MCF 10A (cell line): ENCODE results near the gene THADA. TPM values are rescaled to one million over a fixed set of nuclear protein-coding genes. Genes with fewer than 3 reads are reported as not detected.
A peak's percentile ranks its signal among the peaks of the same experiment; 100 is the strongest.
"Not testable (repeated sequence)": the region's sequence is repeated elsewhere in the genome, so short reads cannot be mapped to it uniquely, and the experiment has no call there.

Experiments
- BruUV-seq: library from RNA; stranded (reverse); fragments of 400-500 nt; replicated peaks from 2 replicates; lab custom pipeline; 2021; lab: Mats Ljungman, UMichigan
- CTCF ChIA-PET: fragments of 300-600 bp; sonication (Branson Sonifier 250); formaldehyde crosslinking; extraction: SDS; loops from one replicate; lab custom pipeline; 2021; ENCODE audit warnings: antibody characterized with exemption, inconsistent platforms; lab: Yijun Ruan, JAX
- POLR2A ChIA-PET: fragments of 300-600, 350-650 bp; sonication (Branson Sonifier 250); formaldehyde crosslinking; extraction: SDS; loops from one replicate; lab custom pipeline; 2020; ENCODE audit warnings: antibody characterized with exemption, inconsistent platforms; lab: Yijun Ruan, JAX
- DNase-seq: peaks from one replicate; pipeline ENCODE4 v3.0.0-alpha.2; 2018; ENCODE audit not compliant: unreplicated experiment
- H3K27ac Mint-ChIP-seq: one replicate; pipeline ENCODE4 v1.8.0; 2022; ENCODE audit warnings: mild to moderate bottlenecking, low read depth, mixed read lengths; ENCODE audit not compliant: unreplicated experiment
- H3K27me3 Mint-ChIP-seq: one replicate; pipeline ENCODE4 v1.8.0; 2022; ENCODE audit warnings: mixed read lengths; ENCODE audit not compliant: insufficient read depth, unreplicated experiment
- H3K36me3 Mint-ChIP-seq: one replicate; pipeline ENCODE4 v1.8.0; 2022; ENCODE audit warnings: mild to moderate bottlenecking, moderate library complexity, mixed read lengths; ENCODE audit not compliant: insufficient read depth, unreplicated experiment
- H3K4me1 Mint-ChIP-seq: one replicate; pipeline ENCODE4 v1.8.0; 2022; ENCODE audit warnings: mixed read lengths; ENCODE audit not compliant: insufficient read depth, unreplicated experiment
- H3K4me3 Mint-ChIP-seq: one replicate; pipeline ENCODE4 v1.8.0; 2022; ENCODE audit warnings: mild to moderate bottlenecking, moderate library complexity, mixed read lengths; ENCODE audit not compliant: unreplicated experiment
- H3K9me3 Mint-ChIP-seq: one replicate; pipeline ENCODE4 v1.8.0; 2022; ENCODE audit warnings: mixed read lengths; ENCODE audit not compliant: unreplicated experiment
- CTCF ChIP-seq: fragments of 200-600 bp; IDR thresholded peaks from one replicate; pipeline ENCODE4 v1.8.0; 2022; ENCODE audit warnings: antibody characterized with exemption, mild to moderate bottlenecking; ENCODE audit not compliant: unreplicated experiment
- intact Hi-C: fragments of 100-400 bp; cut with micrococcal nuclease; formaldehyde crosslinking; loops from 2 replicates; pipeline ENCODE4 v1.14.1; 2022
- total RNA-seq: library from RNA; stranded (reverse); gene quantifications from 2 replicates; pipeline ENCODE4 v1.2.3, GENCODE V29; 2022

Gene THADA
- total RNA-seq, 1 experiment from 2014 or later: 49.8 TPM

GRCh38 chr2:43387092-43388062 is 208.5 kb downstream of the THADA start:
- H3K4me1 Mint-ChIP-seq: peaks cover 2% of the 10 kb centered on the region
- no peak overlapping the region for H3K4me3 Mint-ChIP-seq
- intact Hi-C loops: no loop called here
- CTCF ChIA-PET: interaction anchor here (0.7 to 0.9 kb wide), 2 partner anchors 97 to 724 kb away, joined by 3 to 7 read pairs; no protein-coding TSS in a partner anchor
- POLR2A ChIA-PET: interaction anchor here (0.8 kb wide), 2 partner anchors 25 to 56 kb away, joined by 3 to 5 read pairs; no protein-coding TSS in a partner anchor
- DNase-seq: peak; percentile 20
- H3K27ac Mint-ChIP-seq: no peak overlapping the region
- H3K27me3 Mint-ChIP-seq: no peaks in the 10 kb centered on the region
- H3K9me3 Mint-ChIP-seq: no peaks in the 10 kb centered on the region
- no peaks in the 10 kb centered on the region for H3K36me3 Mint-ChIP-seq
- no TSS peak for BruUV-seq
- no peak for TF ChIP-seq CTCF

GRCh38 chr2:43386679-43387078 is 209.2 kb downstream of the THADA start:
- H3K27me3 Mint-ChIP-seq, H3K27ac Mint-ChIP-seq, CTCF ChIA-PET, H3K9me3 Mint-ChIP-seq, H3K4me1 Mint-ChIP-seq, BruUV-seq, H3K36me3 Mint-ChIP-seq, DNase-seq, intact Hi-C loops, H3K4me3 Mint-ChIP-seq: not testable (repeated sequence)
- POLR2A ChIA-PET: interaction anchor here (0.8 kb wide), 2 partner anchors 26 to 56 kb away, joined by 3 to 5 read pairs; no protein-coding TSS in a partner anchor

- no peaks in the 10 kb centered on the region for H3K9me3 Mint-ChIP-seq
- TF ChIP-seq CTCF: no peak
- no peak overlapping the region for H3K27ac Mint-ChIP-seq
- BruUV-seq: no TSS peak
- H3K27me3 Mint-ChIP-seq: no peaks in the 10 kb centered on the region
- peaks cover 16% of the 10 kb centered on the region for H3K36me3 Mint-ChIP-seq
- no peak for DNase-seq
- no peaks in the 10 kb centered on the region for H3K4me1 Mint-ChIP-seq
- ChIA-PET POLR2A (no interaction called here), CTCF (interaction anchor here (1.1 kb wide), 1 partner anchor 14 kb away, joined by 4 read pairs; no protein-coding TSS in a partner anchor)
- intact Hi-C loops: no loop called here
- no peak overlapping the region for H3K4me3 Mint-ChIP-seq
Observed at GRCh38 chr2:43384143-43384542, 211.7 kb downstream of the THADA start.

- H3K27ac Mint-ChIP-seq: no peak overlapping the region
Observed at GRCh38 chr2:43383533-43383932, 212.3 kb downstream of the THADA start.

More at GRCh38 chr2:43383533-43383932, 212.3 kb downstream of the THADA start:
- no peak for DNase-seq
- ChIA-PET POLR2A (interaction anchor here (1.0 kb wide), 1 partner anchor 82 kb away, joined by 3 read pairs; no protein-coding TSS in a partner anchor), CTCF (interaction anchor here (1.1 kb wide), 1 partner anchor 14 kb away, joined by 4 read pairs; no protein-coding TSS in a partner anchor)
- BruUV-seq: no TSS peak
- Mint-ChIP-seq H3K4me1 (no peaks in the 10 kb centered on the region), H3K9me3 (no peaks in the 10 kb centered on the region), H3K36me3 (peaks cover 16% of the 10 kb centered on the region), H3K27me3 (no peaks in the 10 kb centered on the region), H3K4me3 (no peak overlapping the region)
- intact Hi-C loops: no loop called here
- TF ChIP-seq CTCF: no peak
